Measurements from ENCODE around the gene ITGAL.

Gene ITGAL

DNA sequence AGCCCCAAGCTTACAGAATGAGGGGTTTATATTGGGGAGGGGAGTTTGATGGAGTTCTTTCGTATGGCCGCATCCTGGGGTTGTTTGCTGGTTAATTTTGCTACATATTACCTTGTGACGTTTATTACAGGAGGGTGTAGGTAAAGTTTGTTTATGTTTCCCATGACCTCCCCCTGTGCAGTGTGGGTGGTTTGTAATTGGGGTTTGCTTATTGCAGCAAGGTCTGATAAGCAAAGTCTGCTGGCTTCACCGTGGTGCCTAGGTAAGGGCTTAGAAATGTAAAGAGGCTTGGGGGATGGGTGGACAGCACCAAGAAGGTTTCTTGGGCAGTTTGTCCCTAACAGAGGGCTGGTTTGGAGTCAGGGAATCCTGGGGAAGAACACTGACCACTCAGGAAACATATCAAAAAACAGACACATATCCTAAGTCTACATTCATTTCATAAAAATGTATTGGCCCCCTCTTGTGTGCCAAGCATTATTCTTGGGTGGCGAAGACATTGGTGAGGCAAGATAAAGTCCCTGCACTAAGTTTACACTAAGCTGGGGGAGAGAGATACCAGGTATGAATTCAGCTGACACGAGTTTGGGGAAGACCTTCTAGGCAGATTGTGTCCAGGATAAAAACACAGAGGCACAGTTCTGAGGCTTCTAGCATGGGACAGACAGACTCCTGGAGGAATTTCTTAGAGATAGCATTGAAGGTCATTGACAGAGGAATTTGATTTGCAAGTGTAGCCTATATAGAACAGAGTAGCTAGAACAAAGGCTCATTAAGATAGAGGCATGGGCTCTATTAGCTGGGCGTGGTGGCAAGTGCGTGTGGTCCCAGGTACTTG is 76.1 kb downstream of the ITGAL start:
- DNase-seq: no peak

DNA sequence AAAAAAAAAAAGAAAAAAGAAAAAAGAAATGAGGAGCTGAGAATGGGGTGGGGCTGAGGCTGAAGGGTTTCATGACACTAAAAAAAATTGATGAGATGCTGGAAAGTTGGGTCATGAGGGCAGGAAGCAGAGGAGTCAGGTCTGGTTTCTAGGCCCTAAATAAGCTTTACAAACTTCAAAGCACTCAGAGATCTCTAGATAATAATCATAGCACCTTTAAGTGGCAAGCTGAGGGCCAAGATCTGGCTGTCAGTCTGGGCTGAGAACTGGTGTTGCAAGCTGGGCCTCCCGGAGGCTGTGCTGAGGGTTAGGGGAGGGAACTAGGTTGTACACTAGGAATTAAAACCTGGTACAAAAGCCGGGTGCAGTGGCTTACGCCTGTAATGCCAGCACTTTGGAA is 79.2 kb downstream of the ITGAL start:
- DNase-seq: no peak

DNA sequence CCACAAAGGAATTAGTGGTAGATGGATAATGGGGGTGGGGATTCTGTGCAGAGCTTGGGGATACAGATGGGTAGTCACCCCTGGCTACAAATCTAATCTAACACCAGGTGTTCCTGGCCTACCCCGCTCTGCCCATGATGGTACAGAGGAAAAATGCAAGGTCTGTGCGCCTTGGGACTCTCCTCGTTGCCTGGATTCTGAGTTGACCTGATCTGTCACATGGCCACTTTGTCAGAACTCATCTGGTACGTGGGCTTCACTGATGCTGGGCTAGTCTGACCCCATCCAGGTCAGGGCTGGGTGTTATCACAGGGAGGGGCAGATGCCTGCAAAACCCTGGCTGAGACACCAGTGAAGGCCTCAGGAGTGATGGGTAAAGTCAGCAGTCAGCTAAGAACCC is 80.4 kb downstream of the ITGAL start:
- no peak for DNase-seq

DNA sequence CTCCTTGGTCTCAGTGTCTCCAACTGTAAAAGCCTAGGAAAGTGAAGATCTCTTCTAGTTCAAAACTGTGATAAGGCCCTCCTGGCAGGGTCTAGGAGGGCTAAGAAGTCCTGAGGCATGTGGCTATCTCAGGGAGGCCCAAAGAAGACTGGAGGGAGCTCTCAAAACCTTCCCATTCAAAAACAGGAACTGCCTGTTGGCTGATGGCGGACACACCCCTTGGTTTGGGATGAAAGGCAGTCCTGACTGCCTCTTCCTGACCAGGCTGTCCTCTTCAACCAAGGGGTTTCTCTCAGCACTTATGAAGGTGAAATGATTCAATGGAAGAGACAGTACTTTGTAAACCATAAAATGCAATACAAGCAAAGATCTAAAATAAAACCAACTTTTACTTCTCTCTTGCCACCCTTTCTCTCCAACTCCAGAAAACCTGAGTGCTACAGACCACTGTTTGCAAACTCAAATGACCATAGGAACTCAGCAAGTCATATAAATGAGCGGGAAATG is 80.9 kb downstream of the ITGAL start:
- DNase-seq: no peak

DNA sequence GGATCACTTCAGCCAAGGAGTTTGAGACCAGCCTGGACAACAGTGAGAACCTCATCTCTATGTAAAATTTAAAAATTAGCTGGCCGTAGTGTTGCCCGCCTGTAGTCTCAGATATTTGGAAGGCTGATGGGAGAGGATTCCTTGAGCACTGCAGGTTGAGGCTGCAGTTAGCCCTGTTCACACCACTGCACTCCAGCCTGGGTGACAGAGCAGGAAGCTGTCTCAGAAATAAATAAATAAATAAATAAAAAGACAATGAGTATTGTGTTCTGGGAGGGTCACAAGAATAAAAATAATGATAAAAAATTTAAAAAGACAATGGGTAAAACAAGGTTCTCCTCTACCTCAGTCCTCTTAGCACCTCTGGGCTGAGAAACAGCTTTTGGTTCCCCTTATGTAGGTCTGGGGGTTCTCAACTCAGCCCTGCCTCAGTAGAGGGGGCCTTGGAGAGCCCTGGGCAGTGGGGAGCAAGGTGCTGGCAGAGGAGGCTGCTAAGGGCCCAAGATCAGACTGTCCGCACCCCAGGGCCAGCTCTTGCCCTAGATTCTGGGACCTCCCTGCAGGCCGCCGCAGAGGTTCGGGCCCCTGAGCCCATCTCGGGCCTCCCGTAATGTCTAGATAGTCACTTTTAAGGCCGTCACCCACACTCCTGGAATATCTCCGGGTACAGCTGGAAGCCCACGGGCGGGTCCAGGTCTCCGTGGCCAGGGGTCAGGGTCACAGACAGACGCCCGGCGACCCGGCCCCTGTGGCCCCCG is 82.2 kb downstream of the ITGAL start:
- no peak for DNase-seq

DNA sequence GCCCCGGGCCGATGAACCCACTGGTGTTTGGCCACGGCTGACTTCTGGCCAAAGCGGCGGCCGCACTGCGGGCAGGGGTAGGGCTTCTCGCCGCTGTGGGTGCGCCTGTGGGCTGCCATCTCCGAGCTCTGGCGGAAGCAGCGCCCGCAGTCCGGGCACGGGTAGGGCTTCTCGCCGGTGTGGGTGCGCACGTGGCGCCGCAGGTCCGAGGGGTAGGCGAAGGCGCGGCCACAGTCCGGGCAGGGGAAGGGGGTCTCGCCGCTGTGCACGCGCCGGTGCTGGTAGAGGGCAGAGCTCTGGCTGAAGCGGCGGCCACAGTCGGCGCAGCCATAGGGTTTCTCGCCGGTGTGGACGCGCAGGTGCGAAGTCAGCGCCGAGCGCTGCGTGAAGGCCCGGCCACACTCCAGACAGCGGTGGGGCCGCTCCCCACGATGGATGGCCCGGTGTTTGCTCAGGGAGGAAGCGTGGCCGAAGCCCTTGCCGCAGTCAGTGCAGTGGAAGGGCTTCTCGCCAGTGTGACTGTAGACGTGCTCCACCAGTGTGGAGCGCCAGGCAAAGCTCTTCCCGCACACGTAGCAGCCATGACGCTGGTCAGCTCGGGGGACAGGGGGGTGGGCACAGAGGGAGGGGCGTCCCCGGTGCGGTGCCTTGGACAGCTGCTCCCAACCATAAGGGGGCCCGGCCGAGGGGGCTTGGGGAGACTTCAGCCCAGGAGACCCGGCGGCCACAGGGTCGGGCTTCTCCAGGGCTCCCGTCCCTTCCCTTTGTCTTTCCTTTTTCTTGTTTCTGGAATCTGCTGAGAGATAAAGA is 83.0 kb downstream of the ITGAL start:
- DNase-seq: no peak

DNA sequence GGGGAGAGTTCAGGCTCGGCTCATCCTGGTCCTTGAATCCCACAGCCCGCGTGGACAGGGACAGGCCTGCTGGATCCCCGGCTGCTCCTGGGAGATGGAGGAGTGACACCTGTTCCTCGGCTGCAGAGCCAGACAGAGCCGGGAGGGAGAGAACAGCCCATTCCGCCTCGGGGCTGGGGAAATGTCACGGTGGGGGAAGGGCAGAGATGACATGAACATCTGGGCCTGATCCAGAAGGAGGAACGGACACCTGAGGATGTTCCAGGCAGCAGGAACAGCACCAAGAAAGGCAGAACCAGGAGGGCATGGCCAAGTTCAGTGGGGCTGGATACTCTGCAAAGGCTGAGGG is 83.6 kb downstream of the ITGAL start:
- no peak for DNase-seq

DNA sequence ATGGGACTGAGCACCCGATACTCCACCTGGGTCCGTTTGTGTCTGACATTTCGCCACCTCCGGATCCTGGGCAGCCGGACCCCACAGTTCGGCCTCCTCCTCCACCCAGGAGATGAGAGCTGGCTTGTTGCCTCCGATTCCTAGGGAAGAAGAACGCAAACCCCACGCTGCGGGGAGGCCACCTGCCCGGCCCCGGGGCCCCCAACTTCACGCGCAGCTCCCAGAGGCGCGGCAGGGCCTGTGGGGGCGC is 85.1 kb downstream of the ITGAL start:
- DNase-seq: no peak

DNA sequence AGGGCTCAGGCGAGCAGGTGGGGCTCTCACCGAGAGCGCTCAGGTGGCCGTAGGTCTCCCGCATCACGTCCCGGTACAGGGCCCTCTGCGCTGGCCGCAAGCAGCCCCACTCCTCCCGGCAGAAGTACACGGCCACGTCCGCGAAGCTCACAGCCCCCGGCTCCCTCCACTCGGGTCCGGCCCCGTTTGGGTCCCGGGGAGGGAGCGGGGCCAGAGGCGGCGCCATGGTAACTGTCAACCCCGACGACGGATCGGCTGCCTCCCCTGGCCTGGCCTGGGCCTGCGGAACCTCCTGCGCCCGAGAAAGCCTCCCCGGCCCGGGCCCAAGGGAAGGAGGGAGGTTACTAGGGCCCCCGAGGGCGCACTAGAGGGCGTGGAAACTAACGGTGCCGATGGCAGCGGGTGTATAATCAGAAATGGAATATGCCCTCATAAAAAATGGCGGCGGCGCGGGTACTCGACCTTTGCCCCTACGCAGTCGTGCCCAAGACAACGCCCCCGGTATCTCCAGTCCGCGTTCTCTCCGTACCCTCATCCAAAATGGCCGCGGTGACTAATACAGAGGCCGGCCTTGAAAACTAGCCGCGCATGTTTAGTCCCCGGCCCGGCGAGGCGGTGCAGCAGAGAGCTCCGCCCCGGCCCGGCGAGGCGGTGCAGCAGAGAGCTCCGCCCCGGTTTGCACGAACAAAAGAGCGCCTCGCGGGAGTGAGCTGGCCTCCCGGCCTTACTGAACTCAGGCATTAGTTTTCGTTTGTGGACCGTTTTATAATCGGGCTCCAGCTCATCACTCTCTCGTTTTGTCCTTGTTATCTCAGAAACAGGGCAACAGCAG is 85.6 kb downstream of the ITGAL start, which contains the start of gene ZNF764:
ZNF764 (minus strand) TSS at position 418 of the 832 bp plus-strand sequence; CDS start at position 226, 192 bp downstream.
- DNase-seq: peak; percentile 91

DNA sequence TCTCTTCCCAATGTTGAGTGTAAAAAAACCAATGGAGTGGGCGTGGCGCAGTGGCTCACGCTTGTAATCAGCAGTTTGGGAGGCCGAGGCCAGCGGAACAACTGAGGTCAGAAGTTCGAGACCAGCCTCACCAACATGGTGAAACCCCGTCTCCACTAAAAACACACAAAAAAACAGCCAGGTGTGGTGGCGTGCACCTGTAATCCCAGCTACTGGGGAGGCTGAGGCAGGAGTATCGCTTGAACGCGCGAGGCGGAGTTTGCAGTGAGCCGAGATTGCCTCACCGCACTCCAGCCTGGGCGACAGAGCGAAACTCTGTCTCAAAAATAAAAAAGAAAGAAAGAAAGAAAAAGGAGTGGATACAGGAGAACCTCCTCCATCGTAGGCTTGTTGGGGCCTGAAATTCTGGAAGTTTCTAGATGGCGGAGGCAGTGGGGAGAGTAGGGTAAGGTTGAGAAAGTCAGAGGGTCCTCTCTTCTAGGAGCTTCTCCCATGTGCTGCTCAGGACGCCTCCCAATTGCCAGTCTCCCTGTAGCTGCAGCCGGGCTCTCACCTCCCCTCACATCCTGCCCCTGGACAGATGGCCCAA is 86.3 kb downstream of the ITGAL start:
- no peak for DNase-seq

DNA sequence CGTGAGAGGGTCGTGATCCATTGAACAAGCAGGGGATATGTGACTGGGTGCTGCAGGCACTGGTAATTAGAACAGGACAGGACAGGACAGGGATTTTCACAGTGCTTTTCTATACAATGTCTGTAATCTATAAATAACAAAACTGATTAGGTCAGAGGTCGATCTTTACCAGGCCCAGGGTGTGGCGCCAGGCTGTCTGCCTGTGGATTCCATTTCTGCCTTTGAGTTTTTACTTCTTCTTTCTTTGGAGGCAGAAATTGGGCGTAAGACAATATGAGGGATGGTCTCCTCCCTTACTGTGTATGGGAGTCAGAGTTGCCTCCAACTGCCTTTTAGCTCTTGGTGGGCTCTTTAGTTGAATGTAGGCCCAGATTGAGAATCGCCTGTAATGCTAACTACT is 87.1 kb downstream of the ITGAL start:
- DNase-seq: no peak

DNA sequence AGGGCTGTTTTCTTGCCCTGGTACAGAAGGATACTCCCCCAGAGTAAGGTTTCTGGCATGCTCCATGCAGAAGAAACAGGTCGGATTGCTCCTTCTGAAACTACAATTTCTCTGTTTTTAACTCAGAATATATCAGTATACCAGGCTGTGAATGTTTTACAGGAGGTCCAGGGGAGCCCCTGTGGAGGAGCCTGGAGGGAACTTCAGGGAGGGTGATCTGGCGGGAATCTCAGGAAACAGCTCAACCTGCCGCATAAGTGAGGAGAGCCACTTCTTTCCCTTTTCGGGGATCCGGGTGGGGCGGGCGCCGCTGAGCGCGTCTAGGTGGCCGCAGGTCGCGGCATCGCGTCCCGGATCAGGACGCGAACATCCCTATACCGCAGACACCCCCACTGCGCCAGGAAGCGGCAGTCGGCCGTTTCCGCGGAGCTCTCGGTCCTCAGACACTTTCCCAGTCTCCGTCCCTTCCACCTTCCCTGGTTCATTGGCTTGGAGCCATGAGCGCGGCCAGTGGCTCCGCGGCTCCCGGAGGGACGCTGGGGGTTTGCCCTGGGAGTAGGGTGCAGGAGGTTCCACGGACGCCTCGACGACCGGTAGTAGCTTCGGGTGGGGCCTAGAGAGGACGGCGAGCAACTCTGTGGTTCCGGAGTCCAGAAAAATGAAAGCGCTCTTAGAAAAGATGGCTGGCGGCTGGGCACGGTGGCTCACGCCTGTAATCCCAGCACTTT is 88.7 kb downstream of the ITGAL start:
- no peak for DNase-seq

DNA sequence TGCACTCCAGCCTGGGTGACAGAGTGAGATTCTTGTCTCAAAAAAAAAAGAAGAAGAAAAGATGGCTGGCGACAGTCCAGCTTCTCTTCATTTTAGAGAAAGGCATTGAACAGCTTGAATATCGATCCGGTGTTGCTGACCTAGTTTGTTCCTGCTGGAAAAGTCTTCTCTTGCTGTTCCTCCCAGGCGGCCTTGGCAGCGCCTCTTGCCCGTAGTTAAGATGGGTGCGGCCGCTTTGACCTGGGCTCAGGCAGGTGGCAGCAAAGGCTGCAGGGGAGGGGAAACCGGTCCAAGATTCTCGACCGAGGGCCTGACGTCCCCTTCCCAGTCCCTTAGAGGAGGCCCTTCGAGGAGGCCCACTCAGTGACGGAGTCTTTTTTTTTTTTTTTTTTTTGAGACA is 89.5 kb downstream of the ITGAL start:
- DNase-seq: no peak

DNA sequence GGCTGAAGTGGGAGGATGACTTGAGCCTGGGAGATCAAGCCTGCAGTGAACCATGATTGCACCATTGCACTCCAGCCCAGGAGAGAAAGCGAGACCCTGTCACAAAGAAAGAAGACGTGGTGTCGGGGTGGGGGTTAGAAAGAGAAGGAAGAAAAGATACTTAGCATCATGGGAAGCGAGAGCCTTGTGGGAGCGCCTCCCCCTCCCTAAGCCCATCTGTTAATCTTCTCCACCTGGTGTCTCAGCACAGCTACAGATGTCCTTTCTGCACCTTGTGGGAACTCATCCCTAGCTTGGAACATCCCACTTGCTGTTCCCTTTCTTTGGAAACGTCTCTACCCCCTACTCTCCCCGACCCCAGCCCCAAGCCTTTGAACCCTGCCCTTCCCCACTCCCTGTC is 93.0 kb downstream of the ITGAL start:
- no peak for DNase-seq

DNA sequence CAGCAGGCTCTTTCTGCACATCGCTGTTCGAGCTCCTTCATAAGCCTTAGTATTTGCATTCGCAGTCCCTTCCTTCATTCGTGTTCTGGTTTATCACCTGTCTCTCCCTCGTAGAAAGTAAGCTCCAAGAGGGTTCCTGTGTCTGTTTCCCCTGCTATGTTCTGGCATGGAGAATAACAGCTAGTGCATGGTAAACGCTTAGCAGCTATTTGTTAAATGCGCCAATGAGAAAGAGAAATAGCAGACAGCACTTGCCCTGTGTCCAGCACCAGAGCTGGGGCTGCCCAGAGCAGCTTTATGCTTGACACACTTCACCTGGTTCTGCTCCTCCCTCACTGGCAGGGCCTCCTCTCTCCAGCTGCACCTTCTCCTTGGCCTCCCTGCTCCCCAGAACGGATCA is 93.4 kb downstream of the ITGAL start:
- no peak for DNase-seq

DNA sequence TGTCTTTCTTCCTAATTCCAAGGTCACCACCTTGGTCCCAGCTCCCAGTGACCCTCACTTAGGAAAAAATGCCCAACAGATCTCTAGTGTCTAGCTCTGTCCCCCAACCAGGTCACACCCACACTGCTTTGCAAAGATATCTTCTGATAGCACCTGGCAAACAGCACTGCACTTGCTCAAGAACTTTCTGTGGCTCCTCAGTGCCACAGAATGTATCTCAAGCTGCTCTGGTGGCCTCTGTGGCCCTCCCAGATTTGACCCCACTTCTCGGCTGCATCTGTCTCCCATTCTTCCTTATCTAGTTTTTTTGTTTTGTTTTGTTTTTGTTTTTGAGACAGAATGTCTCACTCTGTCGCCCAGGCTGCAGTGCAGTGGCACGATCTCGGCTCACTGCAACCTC is 94.0 kb downstream of the ITGAL start:
- no peak for DNase-seq

DNA sequence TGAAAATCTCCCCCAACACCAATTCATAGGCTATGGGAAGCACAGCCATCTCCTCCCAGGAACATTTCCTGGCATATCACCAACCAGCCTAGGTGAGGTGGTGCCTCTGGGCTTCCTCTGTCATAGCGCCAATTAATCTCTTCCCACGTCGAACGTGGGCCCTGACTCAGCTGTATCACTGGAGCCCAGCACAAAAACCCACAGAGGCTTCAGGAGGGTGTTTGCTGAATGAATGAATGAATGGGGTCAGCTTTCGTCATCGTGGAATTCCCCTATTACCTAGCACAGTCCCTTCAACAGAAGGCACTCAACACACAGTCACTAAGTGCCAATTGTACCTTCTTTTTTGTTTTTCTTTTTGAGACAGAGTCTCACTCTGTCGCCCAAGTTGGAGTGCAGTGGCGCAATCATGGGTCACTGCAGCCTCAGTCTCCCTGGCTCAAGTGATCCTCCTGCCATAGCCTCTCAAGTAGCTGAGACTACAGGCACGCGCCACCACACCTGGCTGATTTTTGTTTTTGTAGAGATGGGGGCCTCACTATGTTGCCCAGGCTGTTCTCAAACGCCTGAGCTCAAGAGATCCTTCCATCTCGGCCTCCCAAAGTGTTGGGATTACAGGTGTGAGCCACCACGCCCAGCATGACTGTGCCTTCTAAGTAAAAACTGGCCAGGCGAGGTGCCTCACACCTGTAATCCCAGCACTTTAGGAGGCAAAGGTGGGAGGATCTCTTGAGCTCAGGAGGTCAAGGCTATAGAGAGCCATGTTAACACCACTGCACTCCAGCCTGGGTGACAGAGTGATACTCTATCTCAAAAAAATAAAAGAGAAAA is 94.8 kb downstream of the ITGAL start:
- DNase-seq: no peak

DNA sequence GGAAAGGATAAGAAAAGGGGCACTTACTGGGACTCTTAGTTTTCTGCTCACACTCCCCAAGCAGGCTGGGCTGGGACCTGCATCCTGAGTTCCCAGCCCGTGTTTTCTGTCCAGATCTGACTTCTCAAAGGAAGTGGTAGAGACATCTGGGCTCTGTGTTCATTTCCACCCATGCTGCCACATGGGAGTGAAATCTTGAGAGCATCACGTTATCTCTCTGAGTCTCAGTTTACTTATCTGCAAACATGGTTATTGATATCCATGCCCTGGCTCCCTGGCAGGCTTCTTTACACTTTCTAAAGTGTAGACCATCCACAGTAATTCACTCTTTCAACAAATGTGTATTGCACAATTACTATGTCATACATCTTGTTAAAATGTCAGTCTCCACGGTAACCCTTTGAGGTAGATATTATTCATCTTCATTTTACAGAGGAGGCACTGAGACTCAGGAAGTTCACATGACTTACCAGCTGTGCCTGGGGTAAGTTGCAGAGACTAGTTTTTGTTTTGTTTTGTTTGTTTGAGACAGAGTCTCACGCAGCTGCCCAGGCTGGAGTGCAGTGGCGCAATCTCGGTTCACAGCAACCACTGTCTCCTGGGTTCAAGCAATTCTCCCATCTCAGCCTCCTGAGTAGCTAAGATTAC is 95.6 kb downstream of the ITGAL start:
- no peak for DNase-seq

DNA sequence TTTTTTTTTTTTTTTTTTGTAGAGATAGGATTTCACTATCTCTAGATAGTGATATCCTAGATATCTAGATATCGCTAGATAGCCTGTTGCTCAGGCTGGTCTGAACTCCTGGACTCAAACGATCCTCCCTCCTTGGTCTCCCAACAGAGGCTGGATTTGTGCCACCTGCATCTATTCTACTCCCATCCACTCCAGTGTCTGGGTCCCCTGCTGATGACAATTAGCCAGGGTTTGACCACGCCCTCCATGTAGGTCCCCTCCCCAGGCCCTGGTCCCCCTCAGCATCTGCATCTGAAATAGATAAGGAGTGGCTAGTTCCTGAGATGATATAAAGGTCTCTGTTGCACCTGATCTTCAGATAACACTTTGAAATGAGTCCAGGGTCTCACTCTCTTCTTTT is 96.7 kb downstream of the ITGAL start:
- no peak for DNase-seq

All from NCI-H2029 treated with DMSO at 0.1 percent for 48 hours (cell line).